Effector CD8-positive, alpha-beta T cell (primary cell): ENCODE data around the gene ARL3.
"Not testable (repeated sequence)": the region's sequence is repeated elsewhere in the genome, so short reads cannot be mapped to it uniquely, and the experiment has no call there.

Experiments
- DNase-seq: peaks from one replicate; lab custom pipeline; 2025; lab: John Stamatoyannopoulos, UW
- total RNA-seq, 4 experiments: gene quantifications; one replicate each; lab custom pipeline; 2026; lab: John Stamatoyannopoulos, UW

The ARL3 gene, protein sequence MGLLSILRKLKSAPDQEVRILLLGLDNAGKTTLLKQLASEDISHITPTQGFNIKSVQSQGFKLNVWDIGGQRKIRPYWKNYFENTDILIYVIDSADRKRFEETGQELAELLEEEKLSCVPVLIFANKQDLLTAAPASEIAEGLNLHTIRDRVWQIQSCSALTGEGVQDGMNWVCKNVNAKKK
- total RNA-seq: 6.6 to 15.4 (median 14.8) reads per million in 4 experiments

GRCh38 chr10:102713814-102714620, at the start of gene ARL3:
Gene ARL3, minus strand, starts transcription at chr10:102714397. Its CDS starts 122 bp downstream, at chr10:102714275.
- DNase-seq: peak; percentile 89

GRCh38 chr10:102763037-102763607, 48.9 kb upstream of the ARL3 start:
- DNase-seq: no peak

DNA sequence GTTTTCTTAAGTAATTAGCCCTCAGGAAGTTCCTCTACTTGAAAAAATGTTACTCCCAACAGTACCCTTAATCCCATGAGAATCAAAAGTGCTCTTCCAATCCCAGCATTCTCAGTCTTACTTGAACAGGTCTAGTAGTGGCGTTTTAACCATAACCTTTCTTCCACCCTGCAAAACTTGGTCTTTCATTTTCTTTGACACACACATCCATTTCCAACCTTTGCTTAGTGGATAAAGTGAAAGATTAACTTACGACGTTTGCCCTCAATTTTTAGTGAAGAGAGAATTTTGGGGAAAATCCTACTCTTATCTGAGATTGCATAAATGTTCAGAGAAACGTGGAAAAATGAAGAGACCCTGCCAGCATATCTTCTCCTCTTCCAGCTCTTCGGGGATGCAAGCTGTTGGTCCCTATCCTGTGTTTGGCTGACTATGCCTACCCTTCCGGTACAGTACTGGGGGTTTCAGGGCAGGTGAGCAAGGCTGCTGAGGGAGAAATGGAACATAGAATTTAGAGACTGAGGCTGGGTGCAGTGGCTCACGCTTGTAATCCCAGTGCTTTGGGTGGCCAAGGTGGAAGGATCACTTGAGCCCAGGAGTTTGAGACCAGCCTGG, 48.3 kb upstream of the ARL3 start:
- DNase-seq: no peak

- no peak for DNase-seq
Measured at GRCh38 chr10:102761981-102762380, 47.8 kb upstream of the ARL3 start.

GRCh38 chr10:102759497-102760210, 45.5 kb upstream of the ARL3 start:
- no peak for DNase-seq

DNA sequence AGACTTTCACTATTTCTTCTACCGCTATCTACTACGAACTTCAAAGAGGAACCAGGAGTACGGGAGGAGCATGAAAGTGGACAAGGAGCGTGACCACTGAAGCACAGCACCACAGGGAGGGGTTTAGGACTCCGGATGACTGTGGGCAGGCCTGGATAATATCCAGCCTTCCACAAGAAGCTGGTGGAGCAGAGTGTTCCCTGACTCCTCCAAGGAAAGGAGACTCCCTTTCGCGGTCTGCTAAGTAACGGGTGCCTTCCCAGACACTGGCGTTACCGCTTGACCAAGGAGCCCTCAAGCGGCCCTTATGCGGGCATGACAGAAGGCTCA, 44.7 kb upstream of the ARL3 start:
- DNase-seq: not testable (repeated sequence)

DNA sequence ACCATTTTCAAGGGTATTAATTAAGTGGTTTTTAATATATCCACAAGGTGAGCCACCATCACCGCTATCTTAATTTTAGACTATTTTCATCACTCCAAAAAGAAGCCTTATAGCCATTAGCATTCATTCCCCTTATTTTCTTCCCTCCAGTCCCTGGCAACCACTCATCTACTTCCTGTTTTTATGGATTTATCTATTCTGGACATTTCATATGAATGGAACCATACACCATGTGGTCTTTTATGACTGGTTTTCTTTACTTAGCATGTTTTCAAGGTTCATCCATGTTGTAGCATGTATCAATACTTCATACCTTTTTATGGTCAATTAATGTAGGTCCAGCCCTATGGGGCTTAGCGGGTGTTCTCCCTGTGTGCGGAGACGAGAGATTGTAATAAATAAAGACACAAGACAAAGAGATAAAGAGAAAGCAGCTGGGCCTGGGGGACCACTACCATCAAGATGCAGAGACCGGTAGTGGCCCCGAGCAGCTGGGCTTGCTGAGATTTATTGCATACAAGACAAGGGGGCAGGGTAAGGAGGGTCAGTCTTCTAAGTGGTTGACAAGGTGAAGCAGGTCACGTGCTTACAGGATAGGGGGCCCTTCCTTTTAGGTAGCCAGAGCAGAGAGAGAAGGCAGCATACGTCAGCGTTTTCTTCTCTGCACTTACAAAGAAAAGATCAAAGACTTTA, 44.2 kb upstream of the ARL3 start:
- no peak for DNase-seq

- no peak for DNase-seq
Measured at GRCh38 chr10:102757323-102757722, 43.1 kb upstream of the ARL3 start.

DNA sequence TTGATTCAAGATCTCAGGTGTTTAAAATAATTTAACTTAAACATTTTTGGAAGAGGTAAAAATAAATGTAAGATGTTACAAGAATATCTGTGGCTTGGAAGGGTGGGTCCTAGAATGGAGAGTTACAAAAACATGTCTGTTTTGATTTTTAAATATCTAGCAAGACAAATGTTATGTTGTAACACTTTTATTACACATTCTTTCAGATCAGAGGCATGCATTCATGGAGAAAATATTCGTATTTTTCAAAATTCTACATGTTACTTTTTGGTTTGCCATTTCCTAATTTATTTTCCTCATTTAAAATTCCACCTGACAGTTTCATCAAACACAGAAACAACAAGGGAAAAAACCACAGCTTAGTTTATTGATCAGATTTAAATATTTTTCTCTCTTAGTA, 39.5 kb upstream of the ARL3 start:
- DNase-seq: no peak

GRCh38 chr10:102752934-102753664, 38.9 kb upstream of the ARL3 start:
- DNase-seq: no peak

- no peak for DNase-seq
Measured at GRCh38 chr10:102752266-102752930, 38.2 kb upstream of the ARL3 start.

DNA sequence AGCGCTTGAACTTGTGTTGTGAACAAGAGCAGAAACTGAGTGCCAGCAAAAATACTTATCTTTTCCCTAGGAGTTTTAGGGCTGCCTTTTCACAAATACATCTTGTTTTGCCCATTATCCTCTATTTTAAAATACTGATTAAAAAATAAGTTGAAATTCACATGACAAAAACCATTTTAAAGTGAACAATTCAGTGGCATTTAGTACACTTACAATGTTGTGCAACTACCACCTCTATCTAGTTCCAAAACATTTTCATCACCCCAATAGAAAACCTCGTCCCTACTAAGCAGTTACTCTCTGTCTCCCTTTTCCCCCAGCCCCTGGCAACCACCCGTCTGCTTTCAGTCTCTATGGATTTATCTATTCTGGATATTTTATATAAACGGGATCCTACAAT, 31.0 kb upstream of the ARL3 start:
- DNase-seq: no peak

- no peak for DNase-seq
Measured at GRCh38 chr10:102744374-102745051, 30.3 kb upstream of the ARL3 start.

DNA sequence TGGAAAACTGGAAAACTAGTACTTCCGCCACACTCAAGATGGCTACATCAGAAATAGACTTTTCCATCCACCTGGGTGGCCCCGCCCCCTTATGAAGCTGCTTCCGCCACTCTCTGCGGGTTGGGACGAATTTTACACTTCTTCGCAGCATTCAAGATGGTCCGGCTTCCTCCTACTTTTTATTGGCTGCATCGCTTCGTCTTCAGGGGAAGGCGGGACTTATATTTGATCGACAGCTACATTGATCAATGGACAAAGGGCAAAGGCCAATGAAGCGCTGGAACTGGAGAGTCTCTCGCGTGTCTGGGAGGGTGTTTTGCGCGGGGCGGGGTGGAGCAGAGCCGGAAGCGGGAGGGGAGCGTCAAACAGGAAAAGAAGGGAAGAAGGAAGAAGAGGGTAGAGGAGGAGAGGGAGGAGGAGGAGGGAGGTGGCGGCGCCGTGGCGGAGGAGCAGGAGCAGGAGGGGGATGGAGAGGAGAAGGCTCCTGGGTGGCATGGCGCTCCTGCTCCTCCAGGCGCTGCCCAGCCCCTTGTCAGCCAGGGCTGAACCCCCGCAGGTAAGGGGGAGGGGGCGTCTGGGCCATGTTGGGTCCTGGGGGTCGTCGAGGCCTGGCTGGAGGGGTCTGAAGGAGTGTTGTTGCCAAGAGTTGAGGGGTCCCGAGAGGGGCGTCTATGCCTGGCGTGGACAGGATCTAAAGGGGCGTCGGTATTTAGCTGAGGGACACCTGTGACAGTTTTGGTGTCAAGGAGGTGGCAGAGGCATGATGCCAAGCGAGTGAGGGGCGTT, 29.6 kb upstream of the ARL3 start, which contains the start of gene WBP1L:
TSS of gene WBP1L (plus strand) at position 361 of the 786 bp plus-strand sequence. CDS start at position 467, 106 bp downstream.
- peak; percentile 91 for DNase-seq

DNA sequence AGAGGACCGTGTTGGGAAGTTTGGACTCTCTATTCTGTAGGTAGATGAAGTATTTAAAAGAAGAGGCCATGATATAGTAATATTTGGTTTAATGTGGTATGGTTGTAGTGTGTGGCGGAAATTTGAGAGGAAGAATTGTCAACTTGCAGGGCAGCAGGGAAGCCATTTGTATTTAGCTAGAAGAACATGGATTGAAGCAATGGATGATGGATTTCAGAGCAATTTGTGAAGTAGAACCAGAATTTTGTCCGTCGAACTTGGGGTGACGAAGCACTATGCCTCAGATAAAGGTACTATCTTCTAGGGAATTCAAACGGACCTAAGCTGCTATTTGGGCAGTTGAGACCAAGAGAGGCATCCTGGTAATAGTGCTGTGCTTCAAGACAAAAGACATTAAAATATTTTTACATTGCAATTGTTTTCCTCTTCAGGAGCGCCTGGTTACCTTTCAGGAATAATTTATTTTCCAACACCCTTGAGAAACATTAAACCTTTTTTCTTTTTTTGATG, 28.9 kb upstream of the ARL3 start:
- no peak for DNase-seq

DNA sequence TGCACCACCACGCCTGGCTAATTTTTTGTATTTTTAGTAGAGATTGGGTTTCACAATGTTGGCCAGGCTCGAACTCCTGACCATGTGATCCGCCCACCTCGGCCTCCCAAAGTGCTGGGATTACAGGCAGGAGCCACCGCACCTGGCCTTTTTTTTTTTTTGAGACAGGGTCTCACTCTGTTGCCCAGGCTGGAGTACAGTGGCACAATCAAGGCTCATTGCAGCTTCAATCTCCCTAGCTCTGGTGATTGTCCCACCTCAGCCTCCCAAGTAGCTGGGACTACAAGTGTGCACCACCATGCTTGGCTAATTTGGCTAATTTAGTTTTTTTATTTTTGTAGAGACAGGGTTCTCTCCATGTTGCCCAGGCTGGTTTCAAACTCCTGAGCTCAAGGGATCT, 28.1 kb upstream of the ARL3 start:
- DNase-seq: not testable (repeated sequence)

- DNase-seq: no peak
Measured at GRCh38 chr10:102741726-102742237, 27.6 kb upstream of the ARL3 start.

- DNase-seq: no peak
Measured at GRCh38 chr10:102740229-102740628, 26.0 kb upstream of the ARL3 start.
